Osteocyte (in vitro differentiated cells): ENCODE data around the gene ITGAD. TPM values are rescaled to one million over a fixed set of nuclear protein-coding genes. Genes with fewer than 3 reads are reported as not detected.

ENCODE experiments used
- DNase-seq: peaks from one replicate; pipeline ENCODE4 v3.0.0; 2021; ENCODE audit warnings: mixed read lengths; ENCODE audit not compliant: unreplicated experiment; ENCODE audit errors: extremely low spot score
- H3K27ac Mint-ChIP-seq: one replicate; pipeline ENCODE4 v1.8.0; 2021; ENCODE audit warnings: mild to moderate bottlenecking, mixed read lengths; ENCODE audit not compliant: unreplicated experiment
- H3K27me3 Mint-ChIP-seq: one replicate; pipeline ENCODE4 v1.8.0; 2021; ENCODE audit warnings: mixed read lengths; ENCODE audit not compliant: unreplicated experiment
- H3K36me3 Mint-ChIP-seq: one replicate; pipeline ENCODE4 v1.8.0; 2021; ENCODE audit warnings: mixed read lengths; ENCODE audit not compliant: unreplicated experiment
- H3K4me1 Mint-ChIP-seq: one replicate; pipeline ENCODE4 v1.8.0; 2021; ENCODE audit warnings: mixed read lengths; ENCODE audit not compliant: unreplicated experiment
- H3K4me3 Mint-ChIP-seq: one replicate; pipeline ENCODE4 v1.8.0; 2021; ENCODE audit warnings: mild to moderate bottlenecking, moderate library complexity, mixed read lengths; ENCODE audit not compliant: unreplicated experiment
- H3K9me3 Mint-ChIP-seq: one replicate; pipeline ENCODE4 v1.8.0; 2021; ENCODE audit warnings: mixed read lengths; ENCODE audit not compliant: unreplicated experiment
- total RNA-seq: library from RNA; stranded (reverse); gene quantifications from 2 replicates; pipeline ENCODE4 v1.2.1, GENCODE V29; 2021
- TF ChIP-seq, protein P1 (sequence below): fragments of 200-600 bp; sonication (generic); IDR thresholded peaks from 2 replicates; pipeline ENCODE4 v1.5.0; 2021; ENCODE audit warnings: antibody characterized with exemption, mild to moderate bottlenecking, moderate library complexity

The ITGAD gene
- total RNA-seq, 1 donor from 2014 or later, result not detected

DNA sequence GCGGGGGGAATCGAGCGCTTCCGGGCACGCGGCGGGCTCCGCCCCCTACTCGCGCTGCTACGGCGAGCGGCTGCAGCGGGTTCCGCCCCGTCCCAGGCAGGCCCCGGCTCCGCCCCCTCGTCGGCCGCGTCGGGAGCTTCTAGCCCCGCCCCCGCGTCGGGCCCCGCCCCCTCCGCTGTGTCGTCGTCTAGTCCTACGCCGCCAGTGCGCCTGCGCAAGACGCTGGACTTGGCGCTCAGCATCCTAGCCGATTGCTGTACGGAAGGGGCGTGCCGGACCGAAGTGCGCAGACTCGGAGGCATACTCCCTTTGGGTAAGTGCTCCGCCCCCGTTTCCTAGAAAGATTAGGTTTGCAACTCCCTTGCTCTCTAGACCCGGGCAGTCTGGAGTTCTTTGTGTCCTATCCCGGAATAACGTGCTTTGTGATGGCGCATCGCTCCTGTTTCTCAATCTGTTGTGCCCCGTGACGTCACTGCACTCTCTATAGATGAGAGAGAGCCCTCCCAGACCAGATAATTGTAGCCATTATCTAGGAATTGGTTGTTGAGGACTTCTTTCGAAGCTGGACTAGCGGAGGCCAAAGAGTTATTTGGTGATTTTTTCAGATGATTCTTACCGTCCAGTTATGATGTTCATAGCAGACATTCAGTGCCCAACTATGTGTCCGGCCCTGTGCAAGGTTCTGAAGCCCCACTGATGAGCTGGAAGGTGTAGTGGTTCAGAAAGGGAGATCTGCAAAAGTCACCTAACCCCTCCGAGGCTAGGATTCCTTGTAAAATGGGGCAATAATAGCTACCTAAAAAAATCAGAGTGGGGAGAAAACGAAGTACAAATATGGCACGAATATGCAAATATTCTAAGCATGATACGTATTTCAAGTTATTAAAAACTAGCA, 66.8 kb downstream of the ITGAD start:
- Mint-ChIP-seq H3K27ac (peak overlapping the region; percentile 96), H3K4me1 (peaks cover 42% of the 10 kb centered on the region), H3K36me3 (peaks cover 13% of the 10 kb centered on the region), H3K27me3 (no peaks in the 10 kb centered on the region), H3K9me3 (no peaks in the 10 kb centered on the region), H3K4me3 (peak overlapping the region; percentile 89)
- peak; percentile 100 for DNase-seq
- TF ChIP-seq, protein P1, sequence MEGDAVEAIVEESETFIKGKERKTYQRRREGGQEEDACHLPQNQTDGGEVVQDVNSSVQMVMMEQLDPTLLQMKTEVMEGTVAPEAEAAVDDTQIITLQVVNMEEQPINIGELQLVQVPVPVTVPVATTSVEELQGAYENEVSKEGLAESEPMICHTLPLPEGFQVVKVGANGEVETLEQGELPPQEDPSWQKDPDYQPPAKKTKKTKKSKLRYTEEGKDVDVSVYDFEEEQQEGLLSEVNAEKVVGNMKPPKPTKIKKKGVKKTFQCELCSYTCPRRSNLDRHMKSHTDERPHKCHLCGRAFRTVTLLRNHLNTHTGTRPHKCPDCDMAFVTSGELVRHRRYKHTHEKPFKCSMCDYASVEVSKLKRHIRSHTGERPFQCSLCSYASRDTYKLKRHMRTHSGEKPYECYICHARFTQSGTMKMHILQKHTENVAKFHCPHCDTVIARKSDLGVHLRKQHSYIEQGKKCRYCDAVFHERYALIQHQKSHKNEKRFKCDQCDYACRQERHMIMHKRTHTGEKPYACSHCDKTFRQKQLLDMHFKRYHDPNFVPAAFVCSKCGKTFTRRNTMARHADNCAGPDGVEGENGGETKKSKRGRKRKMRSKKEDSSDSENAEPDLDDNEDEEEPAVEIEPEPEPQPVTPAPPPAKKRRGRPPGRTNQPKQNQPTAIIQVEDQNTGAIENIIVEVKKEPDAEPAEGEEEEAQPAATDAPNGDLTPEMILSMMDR, result no peak

DNA sequence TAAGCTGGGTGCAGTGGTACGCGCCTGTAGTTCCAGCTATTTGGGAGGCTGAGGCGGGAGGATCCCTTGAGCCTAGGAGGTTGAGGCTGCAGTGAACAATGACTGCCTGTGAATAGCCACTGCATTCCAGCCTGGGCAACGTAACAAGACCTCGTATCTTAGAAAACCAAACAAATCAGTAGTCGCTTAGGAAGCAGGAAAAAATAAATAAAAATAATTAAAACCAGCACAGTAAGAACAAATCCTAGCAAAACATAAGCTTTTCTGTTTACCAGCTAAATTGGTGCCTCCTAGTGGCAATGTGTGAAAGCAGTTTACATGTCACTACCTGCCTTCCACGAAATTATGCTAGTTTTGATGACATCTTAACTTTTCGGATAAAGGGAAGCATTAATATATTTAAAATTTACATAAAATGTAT, 67.5 kb downstream of the ITGAD start:
- Mint-ChIP-seq H3K36me3 (peaks cover 19% of the 10 kb centered on the region), H3K27me3 (no peaks in the 10 kb centered on the region), H3K27ac (peak overlapping the region; percentile 90), H3K9me3 (no peaks in the 10 kb centered on the region), H3K4me1 (peaks cover 36% of the 10 kb centered on the region), H3K4me3 (peak overlapping the region; percentile 82)
- DNase-seq, result no peak
- TF ChIP-seq, protein P1, result peak; percentile 71

DNA sequence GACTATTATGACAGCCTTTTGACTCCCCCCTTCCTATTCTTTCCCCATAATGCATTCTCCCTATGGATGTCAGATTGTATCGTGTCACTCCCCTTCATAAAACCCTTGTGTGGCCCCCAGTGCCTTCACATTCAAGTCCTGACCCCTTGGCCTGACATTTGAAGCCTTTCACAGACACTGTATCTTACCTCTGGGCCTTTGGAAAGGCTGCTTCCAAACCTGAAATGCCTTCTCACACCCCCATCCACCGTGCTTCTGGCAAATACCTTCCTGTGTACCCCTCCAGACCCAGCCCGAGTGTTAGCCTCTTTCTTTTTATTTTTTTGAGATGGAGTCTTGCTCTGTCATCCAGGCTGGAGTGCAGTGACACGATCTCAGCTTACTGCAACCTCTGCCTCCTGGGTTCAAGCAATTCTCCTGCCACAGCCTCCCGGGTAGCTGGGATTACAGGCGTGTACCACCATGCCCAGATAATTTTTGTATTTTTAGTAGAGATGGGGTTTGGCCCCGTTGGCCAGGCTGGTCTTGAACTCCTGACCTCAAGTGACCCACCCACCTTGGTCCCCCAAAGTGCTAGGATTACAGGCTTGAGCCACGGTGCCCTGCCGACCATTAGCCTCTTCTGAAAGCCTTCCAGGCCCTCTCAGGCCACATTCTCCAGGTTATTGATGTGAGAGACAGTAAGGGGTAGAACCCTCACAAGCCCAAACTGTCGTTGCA, 68.2 kb downstream of the ITGAD start:
- Mint-ChIP-seq H3K27ac (peak overlapping the region; percentile 90), H3K9me3 (no peaks in the 10 kb centered on the region), H3K4me1 (peaks cover 30% of the 10 kb centered on the region), H3K27me3 (no peaks in the 10 kb centered on the region), H3K4me3 (no peak overlapping the region), H3K36me3 (peaks cover 21% of the 10 kb centered on the region)
- TF ChIP-seq, protein P1, result no peak
- DNase-seq, result no peak

DNA sequence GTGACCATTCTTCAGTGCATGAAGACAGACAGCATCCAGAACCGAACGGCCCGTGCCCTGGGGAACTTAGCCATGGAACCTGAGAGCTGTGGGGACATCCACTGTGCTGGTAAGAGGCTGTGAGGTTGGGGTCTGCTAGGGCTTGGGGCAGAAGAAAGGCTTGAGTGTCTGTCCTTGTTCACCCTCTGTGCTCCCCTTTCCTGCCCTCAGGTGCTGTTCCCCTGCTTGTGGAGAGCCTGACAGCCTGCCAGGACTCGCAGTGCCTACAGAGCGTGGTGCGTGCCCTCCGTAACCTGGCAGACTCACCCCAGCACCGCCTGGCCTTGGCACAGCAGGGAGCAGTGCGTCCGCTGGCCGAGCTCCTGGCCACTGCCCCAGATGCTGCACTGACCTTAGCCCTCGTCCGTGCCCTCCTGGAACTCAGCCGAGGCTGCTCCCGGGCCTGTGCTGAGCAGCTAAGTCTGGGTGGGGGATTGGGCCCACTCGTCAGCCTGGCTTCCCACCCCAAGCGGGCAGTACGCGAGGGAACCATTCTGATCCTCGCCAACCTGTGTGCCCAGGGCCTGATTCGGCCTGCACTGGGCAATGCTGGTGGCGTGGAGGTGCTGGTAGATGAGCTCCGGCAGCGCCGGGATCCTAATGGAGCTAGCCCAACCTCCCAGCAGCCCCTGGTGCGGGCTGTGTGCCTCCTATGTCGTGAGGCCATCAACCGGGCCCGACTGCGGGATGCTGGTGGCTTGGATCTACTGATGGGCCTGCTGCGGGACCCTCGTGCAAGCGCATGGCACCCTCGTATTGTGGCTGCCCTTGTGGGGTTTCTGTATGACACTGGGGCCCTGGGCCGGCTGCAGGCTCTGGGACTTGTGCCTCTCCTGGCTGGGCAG, 69.0 kb downstream of the ITGAD start:
- no peaks in the 10 kb centered on the region for H3K9me3 Mint-ChIP-seq
- H3K27ac Mint-ChIP-seq, result no peak overlapping the region
- H3K27me3 Mint-ChIP-seq, result no peaks in the 10 kb centered on the region
- H3K36me3 Mint-ChIP-seq, result peaks cover 25% of the 10 kb centered on the region
- no peak overlapping the region for H3K4me3 Mint-ChIP-seq
- H3K4me1 Mint-ChIP-seq, result peaks cover 25% of the 10 kb centered on the region
- TF ChIP-seq, protein P1, result no peak
- DNase-seq, result no peak
